ENCODE data around the gene KCNA4. TPM values are rescaled to one million over a fixed set of nuclear protein-coding genes. Genes with fewer than 3 reads are reported as not detected.
A peak's percentile ranks its signal among the peaks of the same experiment; 100 is the strongest.

KCNA4 gene
- polyA plus RNA-seq (2013, experiment 1 of 2) = 0.06 TPM
- polyA plus RNA-seq (2013, experiment 2 of 2) = 0.15 TPM

DNA sequence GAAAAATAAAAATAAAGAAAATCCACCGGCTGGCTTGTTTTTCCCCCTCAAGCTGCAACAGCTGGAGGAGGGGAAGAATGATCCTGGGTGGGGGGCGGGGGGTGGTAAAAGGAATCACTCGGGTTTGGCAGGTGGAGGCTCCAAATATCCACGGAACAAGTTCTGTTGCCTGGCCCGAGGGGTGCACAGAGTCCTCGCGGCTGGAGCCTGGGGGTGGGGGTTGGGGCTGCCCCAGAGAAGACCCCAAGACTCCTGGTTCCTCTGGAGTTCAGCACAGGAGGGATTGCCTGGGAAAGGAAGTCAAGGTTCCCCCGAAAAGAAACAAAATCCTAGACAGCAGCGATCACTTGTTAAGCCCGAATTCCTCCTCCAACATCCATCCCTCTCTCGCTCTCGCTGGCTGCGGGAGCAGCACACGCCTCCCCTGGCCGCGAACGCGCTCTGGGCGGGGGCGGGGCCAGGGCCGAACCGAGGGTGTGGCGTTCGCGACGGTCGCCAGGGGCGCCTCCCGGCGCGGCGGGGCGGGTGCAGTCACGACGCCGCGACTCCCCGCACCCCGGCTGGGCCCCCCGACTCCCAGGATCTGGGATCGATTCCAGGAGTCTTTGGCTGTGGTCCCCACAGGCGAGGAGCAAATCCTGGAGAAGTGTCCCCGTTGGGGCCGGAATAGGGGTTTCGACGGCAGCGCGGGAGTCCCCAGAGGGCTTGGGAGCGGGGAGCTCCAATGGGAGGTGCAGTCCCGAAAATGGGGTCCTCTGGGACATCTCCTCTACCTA is at the start of gene KCNA4:
TSS of gene KCNA4 (minus strand) at position 443 of the 776 bp plus-strand sequence. CDS start 4,352 bp downstream, outside the sequence.
- Histone ChIP-seq H2BK15ac (replicated peaks; ENCODE audit: low read depth) (no peak within 1 kb of the TSS), H3K4me1 (ENCODE audit: control insufficient read depth, low read depth, low read length) (no peaks in the 10 kb centered on the region), H3K18ac (ENCODE audit: low read length) (no peak within 1 kb of the TSS), H3K23ac (ENCODE audit: low read length) (no peak within 1 kb of the TSS), H2BK120ac (ENCODE audit: low read depth, low read length) (no peak within 1 kb of the TSS), H3K36me3 (ENCODE audit: control insufficient read depth, insufficient read depth, low read length) (no peaks in the 10 kb centered on the region), H3K27ac (ENCODE audit: low read depth, low read length) (no peak within 1 kb of the TSS), H4K5ac (ENCODE audit: low read length) (no peak within 1 kb of the TSS), H3K4ac (ENCODE audit: low read depth, low read length) (no peak within 1 kb of the TSS), H3K4me3 (ENCODE audit: low read length) (no peak within 1 kb of the TSS), H2AK5ac (ENCODE audit: low read length) (no peak within 1 kb of the TSS), H2BK5ac (ENCODE audit: low read length) (no peak within 1 kb of the TSS), H3K79me1 (ENCODE audit: low read length) (no peaks in the 10 kb centered on the region), H3K4me2 (ENCODE audit: low read length) (peak within 1 kb of the TSS; percentile 66), H3K9ac (ENCODE audit: low read length) (no peak within 1 kb of the TSS), H3K56ac (ENCODE audit: low read length) (peak within 1 kb of the TSS; percentile 25), H4K8ac (ENCODE audit: low read depth, low read length) (no peak within 1 kb of the TSS), H3K27me3 (ENCODE audit: insufficient read depth, low read length, poor library complexity) (peaks cover 53% of the 10 kb centered on the region), H3K79me2 (ENCODE audit: control insufficient read depth, insufficient read depth, low read length) (no peaks in the 10 kb centered on the region)
- peak; percentile 76 for DNase-seq
- WGBS (ENCODE audit: extremely low coverage, insufficient coverage, low lambda C conversion rate) = no CpG with 5 or more reads among the region's 50 CpGs

DNA sequence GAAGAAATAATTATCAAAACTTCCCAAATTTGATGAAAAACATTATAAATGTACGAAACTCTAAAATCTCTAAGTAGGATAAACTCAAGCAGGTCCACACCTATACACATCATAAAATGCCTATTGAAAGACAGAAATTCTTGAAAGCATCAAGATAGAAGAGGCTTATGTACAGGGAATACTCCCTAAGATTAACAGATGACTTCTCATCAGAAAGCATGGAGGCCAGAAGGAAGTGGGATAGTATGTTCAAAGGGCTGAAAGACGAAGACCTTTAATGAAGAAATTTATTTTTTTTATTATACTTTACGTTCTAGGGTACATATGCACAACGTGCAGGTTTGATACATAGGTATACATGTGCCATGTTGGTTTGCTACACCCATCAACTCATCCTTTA is 45.3 kb upstream of the KCNA4 start:
- no peak overlapping the region for H3K4me2 ChIP-seq (ENCODE audit: low read length)
- H3K4me1 ChIP-seq (ENCODE audit: control insufficient read depth, low read depth, low read length) = no peaks in the 10 kb centered on the region
- no peak overlapping the region for H3K9ac ChIP-seq (ENCODE audit: low read length)
- no CpG with 5 or more reads among the region's 4 CpGs for WGBS (ENCODE audit: extremely low coverage, insufficient coverage, low lambda C conversion rate)
- H3K36me3 ChIP-seq (ENCODE audit: control insufficient read depth, insufficient read depth, low read length) = no peaks in the 10 kb centered on the region
- no peak overlapping the region for H3K27ac ChIP-seq (ENCODE audit: low read depth, low read length)
- H3K56ac ChIP-seq (ENCODE audit: low read length) = no peak overlapping the region
- no peak for DNase-seq
- H2AK5ac ChIP-seq (ENCODE audit: low read length) = no peak overlapping the region
- H2BK120ac ChIP-seq (ENCODE audit: low read depth, low read length) = no peak overlapping the region
- H3K27me3 ChIP-seq (ENCODE audit: insufficient read depth, low read length, poor library complexity) = no peaks in the 10 kb centered on the region
- no peak overlapping the region for H3K23ac ChIP-seq (ENCODE audit: low read length)
- no peaks in the 10 kb centered on the region for H3K79me1 ChIP-seq (ENCODE audit: low read length)
- H4K5ac ChIP-seq (ENCODE audit: low read length) = no peak overlapping the region
- no peak overlapping the region for H3K4ac ChIP-seq (ENCODE audit: low read depth, low read length)
- H3K79me2 ChIP-seq (ENCODE audit: control insufficient read depth, insufficient read depth, low read length) = no peaks in the 10 kb centered on the region
- no peak overlapping the region for H2BK5ac ChIP-seq (ENCODE audit: low read length)
- no peak overlapping the region for H3K18ac ChIP-seq (ENCODE audit: low read length)
- H2BK15ac ChIP-seq (replicated peaks; ENCODE audit: low read depth) = no peak overlapping the region
- H4K8ac ChIP-seq (ENCODE audit: low read depth, low read length) = no peak overlapping the region
- H3K4me3 ChIP-seq (ENCODE audit: low read length) = no peak overlapping the region

DNA sequence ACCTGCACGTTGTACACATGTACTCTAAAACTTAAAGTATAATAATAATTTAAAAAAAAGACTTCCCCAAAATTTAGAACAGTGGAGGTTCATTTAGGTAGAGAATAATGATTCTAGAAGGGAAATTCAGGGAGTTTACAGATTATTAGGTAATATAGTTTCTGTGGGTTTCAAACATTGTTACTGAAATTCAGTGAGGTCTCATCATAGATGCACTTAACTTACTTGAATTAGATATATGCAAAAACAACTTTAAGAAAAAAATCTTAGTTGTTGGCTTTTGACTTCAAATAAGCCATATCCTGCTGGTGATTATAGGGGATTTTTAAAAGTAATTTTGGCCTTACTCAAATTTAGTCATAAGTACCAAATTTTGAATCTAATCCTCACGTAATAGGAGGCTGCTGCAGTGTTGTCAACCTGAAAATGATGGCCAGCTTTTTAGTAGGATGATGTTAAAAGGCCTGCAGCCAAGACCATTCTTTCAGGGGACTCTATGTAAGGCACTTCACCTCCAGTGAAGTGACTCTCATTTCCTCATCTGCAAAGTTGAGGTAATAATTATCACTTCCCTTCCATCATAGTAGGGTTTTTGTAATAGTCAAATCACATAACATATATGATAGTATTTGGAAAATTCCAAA is 42.5 kb upstream of the KCNA4 start:
- no peak overlapping the region for H2BK5ac ChIP-seq (ENCODE audit: low read length)
- WGBS (ENCODE audit: extremely low coverage, insufficient coverage, low lambda C conversion rate) = no CpG with 5 or more reads among the region's 2 CpGs

DNA sequence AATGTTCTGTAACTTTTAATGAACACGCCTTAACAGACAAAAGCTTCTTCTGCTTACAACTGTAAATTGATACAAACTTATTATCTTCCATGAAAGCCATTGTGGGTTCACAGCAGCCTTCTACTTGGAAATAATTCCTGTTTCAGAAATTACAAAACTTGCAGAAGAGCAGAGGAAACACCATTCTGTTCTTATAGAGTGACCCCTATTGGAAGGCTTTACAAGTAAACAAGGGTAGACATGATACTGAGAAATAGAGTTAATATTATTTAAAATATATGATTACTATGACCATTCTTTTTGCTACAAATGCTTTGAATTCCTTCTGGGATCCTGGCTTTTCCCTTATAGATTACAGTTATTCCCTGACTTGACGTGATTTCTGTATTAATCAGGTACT is 32.4 kb upstream of the KCNA4 start:
- H2BK15ac ChIP-seq (replicated peaks; ENCODE audit: low read depth) = no peak overlapping the region
- no CpG with 5 or more reads among the region's 2 CpGs for WGBS (ENCODE audit: extremely low coverage, insufficient coverage, low lambda C conversion rate)
- no peak overlapping the region for H2BK120ac ChIP-seq (ENCODE audit: low read depth, low read length)
- no peak overlapping the region for H3K4me2 ChIP-seq (ENCODE audit: low read length)
- H3K36me3 ChIP-seq (ENCODE audit: control insufficient read depth, insufficient read depth, low read length) = no peaks in the 10 kb centered on the region
- H4K8ac ChIP-seq (ENCODE audit: low read depth, low read length) = no peak overlapping the region
- peak; percentile 2 for DNase-seq
- H3K27me3 ChIP-seq (ENCODE audit: insufficient read depth, low read length, poor library complexity) = no peaks in the 10 kb centered on the region
- no peak overlapping the region for H3K23ac ChIP-seq (ENCODE audit: low read length)
- H3K9ac ChIP-seq (ENCODE audit: low read length) = no peak overlapping the region
- no peak overlapping the region for H3K18ac ChIP-seq (ENCODE audit: low read length)
- H3K4me1 ChIP-seq (ENCODE audit: control insufficient read depth, low read depth, low read length) = no peaks in the 10 kb centered on the region
- H2AK5ac ChIP-seq (ENCODE audit: low read length) = no peak overlapping the region
- H4K5ac ChIP-seq (ENCODE audit: low read length) = no peak overlapping the region
- H2BK5ac ChIP-seq (ENCODE audit: low read length) = no peak overlapping the region
- H3K27ac ChIP-seq (ENCODE audit: low read depth, low read length) = no peak overlapping the region
- H3K4ac ChIP-seq (ENCODE audit: low read depth, low read length) = no peak overlapping the region
- H3K4me3 ChIP-seq (ENCODE audit: low read length) = no peak overlapping the region
- no peaks in the 10 kb centered on the region for H3K79me2 ChIP-seq (ENCODE audit: control insufficient read depth, insufficient read depth, low read length)
- no peaks in the 10 kb centered on the region for H3K79me1 ChIP-seq (ENCODE audit: low read length)
- no peak overlapping the region for H3K56ac ChIP-seq (ENCODE audit: low read length)

More for the DNA sequence above, 42.5 kb upstream of the KCNA4 start:
- H3K23ac ChIP-seq (ENCODE audit: low read length) = no peak overlapping the region
- no peak overlapping the region for H3K4me3 ChIP-seq (ENCODE audit: low read length)
- H3K79me1 ChIP-seq (ENCODE audit: low read length) = no peaks in the 10 kb centered on the region
- H2BK120ac ChIP-seq (ENCODE audit: low read depth, low read length) = no peak overlapping the region
- H3K56ac ChIP-seq (ENCODE audit: low read length) = no peak overlapping the region
- H2AK5ac ChIP-seq (ENCODE audit: low read length) = no peak overlapping the region
- no peak overlapping the region for H3K27ac ChIP-seq (ENCODE audit: low read depth, low read length)
- H3K36me3 ChIP-seq (ENCODE audit: control insufficient read depth, insufficient read depth, low read length) = no peaks in the 10 kb centered on the region
- no peak overlapping the region for H3K4me2 ChIP-seq (ENCODE audit: low read length)
- no peaks in the 10 kb centered on the region for H3K79me2 ChIP-seq (ENCODE audit: control insufficient read depth, insufficient read depth, low read length)
- no peak overlapping the region for H3K18ac ChIP-seq (ENCODE audit: low read length)
- no peak overlapping the region for H3K9ac ChIP-seq (ENCODE audit: low read length)
- no peak overlapping the region for H4K5ac ChIP-seq (ENCODE audit: low read length)
- H3K27me3 ChIP-seq (ENCODE audit: insufficient read depth, low read length, poor library complexity) = no peaks in the 10 kb centered on the region
- H2BK15ac ChIP-seq (replicated peaks; ENCODE audit: low read depth) = no peak overlapping the region
- H3K4me1 ChIP-seq (ENCODE audit: control insufficient read depth, low read depth, low read length) = no peaks in the 10 kb centered on the region
- no peak overlapping the region for H4K8ac ChIP-seq (ENCODE audit: low read depth, low read length)
- no peak overlapping the region for H3K4ac ChIP-seq (ENCODE audit: low read depth, low read length)
- DNase-seq = no peak

DNA sequence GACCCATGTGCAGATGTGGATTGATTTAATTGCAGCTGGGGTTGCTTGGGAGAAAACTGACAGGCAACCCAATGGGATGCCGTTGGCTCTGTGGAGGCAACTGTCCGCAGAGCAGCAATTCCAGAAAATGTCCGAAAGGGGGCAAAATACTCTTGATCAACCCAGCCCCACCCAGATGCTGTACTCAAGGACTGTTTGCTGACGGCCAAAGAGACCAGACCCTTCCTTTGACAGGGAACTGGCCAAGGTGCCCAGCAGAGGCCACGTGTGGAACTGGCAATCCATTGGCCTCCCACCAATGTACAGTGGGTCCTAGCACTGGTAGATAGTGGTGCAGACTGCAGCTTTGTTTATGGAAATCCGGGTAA is 29.7 kb upstream of the KCNA4 start:
- Histone ChIP-seq H2BK15ac (replicated peaks; ENCODE audit: low read depth) (no peak overlapping the region), H3K4me1 (ENCODE audit: control insufficient read depth, low read depth, low read length) (no peaks in the 10 kb centered on the region), H3K27me3 (ENCODE audit: insufficient read depth, low read length, poor library complexity) (no peaks in the 10 kb centered on the region), H3K56ac (ENCODE audit: low read length) (no peak overlapping the region), H2BK5ac (ENCODE audit: low read length) (no peak overlapping the region), H3K23ac (ENCODE audit: low read length) (no peak overlapping the region), H4K5ac (ENCODE audit: low read length) (no peak overlapping the region), H4K8ac (ENCODE audit: low read depth, low read length) (no peak overlapping the region), H3K36me3 (ENCODE audit: control insufficient read depth, insufficient read depth, low read length) (no peaks in the 10 kb centered on the region), H3K4ac (ENCODE audit: low read depth, low read length) (no peak overlapping the region), H2BK120ac (ENCODE audit: low read depth, low read length) (no peak overlapping the region), H3K4me2 (ENCODE audit: low read length) (no peak overlapping the region), H2AK5ac (ENCODE audit: low read length) (no peak overlapping the region), H3K27ac (ENCODE audit: low read depth, low read length) (no peak overlapping the region), H3K79me2 (ENCODE audit: control insufficient read depth, insufficient read depth, low read length) (no peaks in the 10 kb centered on the region), H3K4me3 (ENCODE audit: low read length) (no peak overlapping the region), H3K18ac (ENCODE audit: low read length) (no peak overlapping the region), H3K9ac (ENCODE audit: low read length) (no peak overlapping the region), H3K79me1 (ENCODE audit: low read length) (no peaks in the 10 kb centered on the region)
- DNase-seq = peak; percentile 73
- no CpG with 5 or more reads among the region's 6 CpGs for WGBS (ENCODE audit: extremely low coverage, insufficient coverage, low lambda C conversion rate)
